Astrocyte (in vitro differentiated cells and primary cell): ENCODE data around the gene OR52A1.

Source experiments
- EZH2 ChIP-seq: IDR thresholded peaks from 2 replicates; pipeline ENCODE4 v1.6.1; 2012; ENCODE audit warnings: mild to moderate bottlenecking, low read length, inconsistent platforms; ENCODE audit not compliant: insufficient read depth
- TF ChIP-seq, protein P1 (sequence below): IDR thresholded peaks from 2 replicates; pipeline ENCODE4 v1.5.1; 2011; ENCODE audit warnings: low read depth, mild to moderate bottlenecking, inconsistent platforms, low read length, moderate library complexity; ENCODE audit not compliant: insufficient read depth

DNA sequence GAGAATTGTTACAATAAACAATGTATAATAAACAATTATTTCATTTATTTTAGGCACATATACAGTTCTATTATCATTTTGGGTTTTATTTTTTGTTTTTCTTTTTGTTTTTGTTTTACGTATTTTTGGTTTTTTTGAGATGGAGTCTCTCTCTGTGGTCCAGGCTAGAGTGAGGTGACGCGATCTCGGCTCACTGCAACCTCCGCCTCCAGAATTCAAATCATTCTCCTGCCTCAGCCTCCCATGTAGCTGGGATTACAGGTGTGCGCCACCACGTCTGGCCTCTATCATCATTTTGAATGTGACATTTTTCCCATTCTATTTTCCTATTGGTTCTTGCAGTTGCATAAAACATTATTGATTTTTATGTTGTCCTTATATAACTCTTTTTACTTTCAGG lies 20.4 kb upstream of the OR52A1 start:
- TF ChIP-seq, protein P1, sequence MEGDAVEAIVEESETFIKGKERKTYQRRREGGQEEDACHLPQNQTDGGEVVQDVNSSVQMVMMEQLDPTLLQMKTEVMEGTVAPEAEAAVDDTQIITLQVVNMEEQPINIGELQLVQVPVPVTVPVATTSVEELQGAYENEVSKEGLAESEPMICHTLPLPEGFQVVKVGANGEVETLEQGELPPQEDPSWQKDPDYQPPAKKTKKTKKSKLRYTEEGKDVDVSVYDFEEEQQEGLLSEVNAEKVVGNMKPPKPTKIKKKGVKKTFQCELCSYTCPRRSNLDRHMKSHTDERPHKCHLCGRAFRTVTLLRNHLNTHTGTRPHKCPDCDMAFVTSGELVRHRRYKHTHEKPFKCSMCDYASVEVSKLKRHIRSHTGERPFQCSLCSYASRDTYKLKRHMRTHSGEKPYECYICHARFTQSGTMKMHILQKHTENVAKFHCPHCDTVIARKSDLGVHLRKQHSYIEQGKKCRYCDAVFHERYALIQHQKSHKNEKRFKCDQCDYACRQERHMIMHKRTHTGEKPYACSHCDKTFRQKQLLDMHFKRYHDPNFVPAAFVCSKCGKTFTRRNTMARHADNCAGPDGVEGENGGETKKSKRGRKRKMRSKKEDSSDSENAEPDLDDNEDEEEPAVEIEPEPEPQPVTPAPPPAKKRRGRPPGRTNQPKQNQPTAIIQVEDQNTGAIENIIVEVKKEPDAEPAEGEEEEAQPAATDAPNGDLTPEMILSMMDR, result no peak
- TF ChIP-seq EZH2, result no peak
